ENCODE data around the gene MYO5B.

DNA sequence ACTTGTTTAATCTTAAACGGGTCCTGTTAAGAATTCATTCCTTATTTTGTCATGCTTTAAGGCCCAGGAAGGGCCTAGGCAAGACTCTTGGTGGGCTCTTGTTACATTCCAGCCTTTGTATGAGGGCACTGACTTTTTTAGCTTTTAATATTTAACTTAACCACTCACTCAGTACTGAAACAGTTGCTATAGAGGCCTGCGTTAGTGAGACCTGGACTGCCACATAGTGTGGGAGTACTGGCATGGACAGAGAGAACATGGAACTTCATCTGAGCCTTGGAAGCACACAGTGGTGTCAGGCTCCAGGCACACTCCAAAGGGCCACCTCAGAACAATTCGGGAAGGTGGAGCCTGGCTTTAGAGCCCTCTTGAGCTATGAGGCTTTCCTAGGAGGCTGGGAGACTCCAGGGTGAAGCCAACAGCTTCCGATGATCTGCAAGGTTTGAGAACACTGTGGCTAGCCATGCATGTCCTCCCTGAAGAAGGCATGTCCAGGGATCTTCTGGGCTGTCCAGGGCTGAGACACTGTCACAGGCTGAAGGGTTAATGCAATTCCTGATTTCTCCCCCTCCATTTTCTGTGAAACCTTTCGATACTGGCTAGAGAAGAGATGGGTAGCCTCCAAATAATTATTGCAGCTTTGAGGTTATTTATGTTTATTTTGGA is 226.2 kb downstream of the MYO5B start:
- TF ChIP-seq CTCF (IDR thresholded peaks at IDR 0.05; ENCODE audit: poor library complexity) (no peak), EZH2 (IDR thresholded peaks at IDR 0.05; ENCODE audit: borderline replicate concordance) (no peak)

Measured in hepatocyte (in vitro differentiated cells).